HCT116 (cell line): ENCODE data around the gene HMGCLL1. TPM values are rescaled to one million over a fixed set of nuclear protein-coding genes. Genes with fewer than 3 reads are reported as not detected.

Source experiments
- ATAC-seq: fragments of 200-7000 bp; cut with Tn5 transposase; 2 replicates; pipeline ENCODE4 v1.9.1; 2020; ENCODE audit warnings: mild to moderate bottlenecking, moderate library complexity
- BruUV-seq: library from RNA; stranded (reverse); fragments of 400-500 nt; replicated peaks from 2 replicates; lab custom pipeline; 2021; lab: Mats Ljungman, UMichigan
- CTCF ChIA-PET: fragments of 300-600 bp; sonication (Branson Sonifier 250); formaldehyde crosslinking; loops from one replicate; lab custom pipeline; 2021; ENCODE audit warnings: antibody characterized with exemption; lab: Charles Lee
- POLR2A ChIA-PET: fragments of 300-600, 350-600 bp; sonication (Branson Sonifier 250); formaldehyde crosslinking; loops from one replicate; lab custom pipeline; 2021; ENCODE audit warnings: antibody characterized with exemption; lab: Charles Lee
- RAD21 ChIA-PET, 2 experiments: fragments of 300-600 bp; sonication (Branson Sonifier 250); formaldehyde crosslinking; loops; one replicate each; lab custom pipeline; 2023; ENCODE audit warnings: low total read pairs in 2 of 2; ENCODE audit not compliant: uncharacterized antibody in 2 of 2, unreplicated experiment in 2 of 2, low non-redundant PET in 1 of 2; lab: Charles Lee
- DNase-seq: peaks from one replicate; pipeline ENCODE4 v3.0.0-alpha.2; 2010; ENCODE audit warnings: low read depth, low spot score
- H2AFZ ChIP-seq: fragments of 200-600 bp; shearing (Covaris generic), sonication (generic); 2 replicates; pipeline ENCODE4 v1.6.1; 2017; ENCODE audit warnings: low read depth, mixed run types, mixed read lengths, antibody characterized with exemption, low read length; ENCODE audit not compliant: poor library complexity, severe bottlenecking
- H3K27ac ChIP-seq: 2 replicates; pipeline ENCODE4 v1.5.1; 2012; ENCODE audit warnings: low read depth, low read length
- H3K27me3 ChIP-seq: fragments of 200-600 bp; sonication (generic); 2 replicates; pipeline ENCODE4 v1.6.1; 2016; ENCODE audit warnings: mixed run types, low read length, mixed read lengths; ENCODE audit not compliant: insufficient read depth
- H3K36me3 ChIP-seq, 2 experiments: fragments of 200-500 bp in 1 of 2; fragments of 200-600 bp in 1 of 2; sonication (Bioruptor generic) in 1 of 2; sonication (generic) in 1 of 2; 2 replicates each; pipeline versions ENCODE4 v1.5.1 to v1.6.1; 2014 to 2016; ENCODE audit warnings: low read length in 2 of 2, inconsistent platforms in 1 of 2, mixed read lengths in 1 of 2, mixed run types in 1 of 2; ENCODE audit not compliant: insufficient read depth in 2 of 2, control insufficient read depth in 1 of 2
- H3K4me1 ChIP-seq, 2 experiments: fragments of 200-600 bp in 1 of 2; sonication (generic) in 1 of 2; 2 replicates each; pipeline versions ENCODE4 v1.5.1 to v1.6.1; 2012 to 2017; ENCODE audit warnings: low read length in 2 of 2, inconsistent platforms in 1 of 2, mild to moderate bottlenecking in 1 of 2, mixed read lengths in 1 of 2, mixed run types in 1 of 2, moderate library complexity in 1 of 2; ENCODE audit not compliant: insufficient read depth in 2 of 2, control insufficient read depth in 1 of 2
- H3K4me2 ChIP-seq: fragments of 200-600 bp; sonication (generic); 2 replicates; pipeline ENCODE4 v1.6.1; 2017; ENCODE audit warnings: mixed run types, low read length, mixed read lengths
- H3K4me3 ChIP-seq, 2 experiments: fragments of 200-600 bp in 1 of 2; sonication (generic) in 1 of 2; replicated peaks in 1 of 2; 2 replicates each; pipeline ENCODE4 v1.5.1; 2011 to 2016; ENCODE audit warnings: low read length in 2 of 2, control low read depth in 1 of 2, low read depth in 1 of 2, mild to moderate bottlenecking in 1 of 2, mixed read lengths in 1 of 2, mixed run types in 1 of 2
- H3K79me2 ChIP-seq: fragments of 200-600 bp; sonication (generic); 2 replicates; pipeline ENCODE4 v1.6.1; 2017; ENCODE audit warnings: mild to moderate bottlenecking, mixed run types, low read length, moderate library complexity, mixed read lengths; ENCODE audit not compliant: insufficient read depth
- H3K9ac ChIP-seq: fragments of 200-600 bp; sonication (generic); 2 replicates; pipeline ENCODE4 v1.6.1; 2016; ENCODE audit warnings: low read length, mixed read lengths
- H3K9me2 ChIP-seq: fragments of 200-600 bp; sonication (generic), shearing (Covaris generic); 2 replicates; pipeline ENCODE4 v1.6.1; 2017; ENCODE audit warnings: mixed run types, mild to moderate bottlenecking, moderate library complexity; ENCODE audit not compliant: insufficient read depth
- H3K9me3 ChIP-seq, 2 experiments: fragments of 200-500 bp in 1 of 2; fragments of 200-600 bp in 1 of 2; sonication (Bioruptor generic) in 1 of 2; sonication (generic) in 1 of 2; 2 replicates each; pipeline ENCODE4 v1.6.1; 2014 to 2017; ENCODE audit warnings: low read length in 2 of 2, mixed read lengths in 2 of 2, inconsistent platforms in 1 of 2, low read depth in 1 of 2, mild to moderate bottlenecking in 1 of 2, mixed run types in 1 of 2, moderate library complexity in 1 of 2; ENCODE audit not compliant: control insufficient read depth in 1 of 2, insufficient read depth in 1 of 2
- H4K20me1 ChIP-seq: fragments of 200-600 bp; sonication (generic), shearing (Covaris generic); 2 replicates; pipeline ENCODE4 v1.6.1; 2017; ENCODE audit warnings: mixed run types, mild to moderate bottlenecking, moderate library complexity; ENCODE audit not compliant: insufficient read depth
- ATF3 ChIP-seq: IDR thresholded peaks from 2 replicates; pipeline ENCODE4 v1.6.1; 2012
- CBX3 ChIP-seq: IDR thresholded peaks from 2 replicates; pipeline ENCODE4 v1.6.1; 2012; ENCODE audit warnings: low read depth
- CEBPB ChIP-seq: IDR thresholded peaks from 2 replicates; pipeline ENCODE4 v1.6.1; 2012; ENCODE audit warnings: low read depth
- CTCF ChIP-seq, 3 experiments: fragments of 200-600 bp in 1 of 3; sonication (generic) in 1 of 3; IDR thresholded peaks in 2 of 3; conservative IDR thresholded peaks in 1 of 3; 2 replicates each; pipeline ENCODE4 v1.5.1; 2012 to 2017; ENCODE audit warnings: low read depth in 2 of 3, low read length in 2 of 3, antibody characterized with exemption in 1 of 3, borderline replicate concordance in 1 of 3, control low read depth in 1 of 3, mild to moderate bottlenecking in 1 of 3, mixed read lengths in 1 of 3, mixed run types in 1 of 3, moderate library complexity in 1 of 3; ENCODE audit not compliant: insufficient read depth in 1 of 3
- EGR1 ChIP-seq: IDR thresholded peaks from 2 replicates; pipeline ENCODE4 v1.6.1; 2012; ENCODE audit warnings: low read depth
- ELF1 ChIP-seq: IDR thresholded peaks from 2 replicates; pipeline ENCODE4 v1.6.1; 2012; ENCODE audit warnings: low read depth, borderline replicate concordance
- EZH2phosphoT487 ChIP-seq: fragments of 200-600 bp; IDR thresholded peaks from 2 replicates; pipeline ENCODE4 v1.6.1; 2018; ENCODE audit warnings: antibody characterized with exemption, borderline replicate concordance
- FOSL1 ChIP-seq: IDR thresholded peaks from 2 replicates; pipeline ENCODE4 v1.6.1; 2012; ENCODE audit warnings: low read depth
- JUND ChIP-seq: IDR thresholded peaks from 2 replicates; pipeline ENCODE4 v1.6.1; 2012
- POLR2A ChIP-seq: IDR thresholded peaks from 2 replicates; pipeline ENCODE4 v1.7.0; 2011; ENCODE audit warnings: borderline replicate concordance; ENCODE audit not compliant: insufficient read depth, insufficient read length; ENCODE audit errors: extremely low read depth
- RAD21 ChIP-seq: IDR thresholded peaks from 2 replicates; pipeline ENCODE4 v1.6.1; 2012; ENCODE audit warnings: low read depth, mild to moderate bottlenecking
- SIN3A ChIP-seq: IDR thresholded peaks from 2 replicates; pipeline ENCODE4 v1.6.1; 2012; ENCODE audit warnings: low read depth
- SP1 ChIP-seq: IDR thresholded peaks from 2 replicates; pipeline ENCODE4 v1.6.1; 2012; ENCODE audit warnings: low read depth
- SRF ChIP-seq: IDR thresholded peaks from 2 replicates; pipeline ENCODE4 v1.6.1; 2012; ENCODE audit warnings: low read depth
- TCF7L2 ChIP-seq: IDR thresholded peaks from 2 replicates; pipeline ENCODE4 v1.7.0; 2011; ENCODE audit warnings: borderline replicate concordance, inconsistent platforms; ENCODE audit not compliant: insufficient read depth, insufficient read length; ENCODE audit errors: extremely low read depth
- YY1 ChIP-seq: IDR thresholded peaks from 2 replicates; pipeline ENCODE4 v1.6.1; 2011; ENCODE audit warnings: low read length, low read depth, moderate library complexity, mild to moderate bottlenecking; ENCODE audit not compliant: insufficient replicate concordance; ENCODE audit errors: extremely low read depth
- ZFX ChIP-seq: fragments of 450-650 bp; IDR thresholded peaks from 2 replicates; pipeline ENCODE4 v1.6.1; 2017
- ZNF274 ChIP-seq: fragments of 200-500 bp; sonication (Bioruptor generic); IDR thresholded peaks from 2 replicates; pipeline ENCODE4 v1.6.1; 2014; ENCODE audit warnings: mild to moderate bottlenecking, low read depth, low read length, inconsistent platforms
- intact Hi-C: fragments of 100-400 bp; cut with micrococcal nuclease; formaldehyde crosslinking; loops from 2 replicates; pipeline ENCODE4 v1.10.0; 2022
- total RNA-seq: library from RNA; stranded (reverse); gene quantifications from one replicate; pipeline ENCODE4 v1.2.1, GENCODE V29; 2021; ENCODE audit not compliant: unreplicated experiment
- TF ChIP-seq, protein P1 (sequence below): IDR thresholded peaks from 2 replicates; pipeline ENCODE4 v1.6.1; 2011; ENCODE audit warnings: mild to moderate bottlenecking, low read length, moderate library complexity; ENCODE audit not compliant: insufficient replicate concordance; ENCODE audit errors: extremely low read depth
- TF ChIP-seq, protein P2 (sequence below): IDR thresholded peaks from 2 replicates; pipeline ENCODE4 v1.6.1; 2012

Gene HMGCLL1
- total RNA-seq, 1 experiment from 2014 or later, result not detected

GRCh38 chr6:55443238-55444134, 135.5 kb downstream of the HMGCLL1 start:
- intact Hi-C loops, result loop anchor here (10.0 kb wide), 1 partner anchor 569 kb away; no protein-coding TSS in a partner anchor
- Histone ChIP-seq H4K20me1 (no peaks in the 10 kb centered on the region), H3K36me3 (no peaks in the 10 kb centered on the region), H3K27me3 (peaks cover 45% of the 10 kb centered on the region), H3K79me2 (no peaks in the 10 kb centered on the region), H3K27ac (no peak overlapping the region), H3K9me3 (no peaks in the 10 kb centered on the region), H3K9ac (no peak overlapping the region), H3K4me2 (no peak overlapping the region), H3K9me2 (no peaks in the 10 kb centered on the region), H2AFZ (no peak overlapping the region), H3K4me1 (no peaks in the 10 kb centered on the region), H3K4me3 (no peak overlapping the region)
- no TSS peak for BruUV-seq
- CTCF ChIA-PET, result interaction anchor here (0.8 to 4.6 kb wide), 7 partner anchors 16 to 849 kb away, joined by 3 to 33 read pairs (median 25); no protein-coding TSS in a partner anchor
- DNase-seq, result no peak
- TF ChIP-seq CBX3 (no peak), EZH2phosphoT487 (no peak), YY1 (no peak), CEBPB (no peak), SRF (no peak), SIN3A (no peak), CTCF (IDR thresholded peaks at IDR 0.05 in 2 of 3, conservative IDR thresholded peaks at IDR 0.05 in 1 of 3; ENCODE audit: borderline replicate concordance in 1 of 3, insufficient read depth in 1 of 3, low read depth in 2 of 3, low read length in 2 of 3) (no peak), ATF3 (no peak), EGR1 (no peak), ZNF274 (no peak), RAD21 (no peak), FOSL1 (no peak), TCF7L2 (no peak), ZFX (no peak), JUND (no peak), POLR2A (no peak), ELF1 (no peak), SP1 (no peak)
- TF ChIP-seq, protein P1, sequence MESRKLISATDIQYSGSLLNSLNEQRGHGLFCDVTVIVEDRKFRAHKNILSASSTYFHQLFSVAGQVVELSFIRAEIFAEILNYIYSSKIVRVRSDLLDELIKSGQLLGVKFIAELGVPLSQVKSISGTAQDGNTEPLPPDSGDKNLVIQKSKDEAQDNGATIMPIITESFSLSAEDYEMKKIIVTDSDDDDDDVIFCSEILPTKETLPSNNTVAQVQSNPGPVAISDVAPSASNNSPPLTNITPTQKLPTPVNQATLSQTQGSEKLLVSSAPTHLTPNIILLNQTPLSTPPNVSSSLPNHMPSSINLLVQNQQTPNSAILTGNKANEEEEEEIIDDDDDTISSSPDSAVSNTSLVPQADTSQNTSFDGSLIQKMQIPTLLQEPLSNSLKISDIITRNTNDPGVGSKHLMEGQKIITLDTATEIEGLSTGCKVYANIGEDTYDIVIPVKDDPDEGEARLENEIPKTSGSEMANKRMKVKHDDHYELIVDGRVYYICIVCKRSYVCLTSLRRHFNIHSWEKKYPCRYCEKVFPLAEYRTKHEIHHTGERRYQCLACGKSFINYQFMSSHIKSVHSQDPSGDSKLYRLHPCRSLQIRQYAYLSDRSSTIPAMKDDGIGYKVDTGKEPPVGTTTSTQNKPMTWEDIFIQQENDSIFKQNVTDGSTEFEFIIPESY, result no peak
- TF ChIP-seq, protein P2, sequence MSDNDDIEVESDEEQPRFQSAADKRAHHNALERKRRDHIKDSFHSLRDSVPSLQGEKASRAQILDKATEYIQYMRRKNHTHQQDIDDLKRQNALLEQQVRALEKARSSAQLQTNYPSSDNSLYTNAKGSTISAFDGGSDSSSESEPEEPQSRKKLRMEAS, result no peak
- POLR2A ChIA-PET, result no interaction called here
- ATAC-seq, result no peak
- RAD21 ChIA-PET, result no interaction called here
